GM12891 (cell line): ENCODE results near the gene NFYB.

Source experiments
- DNase-seq: peaks from one replicate; pipeline ENCODE4 v3.0.0; 2011; ENCODE audit warnings: low spot score; ENCODE audit not compliant: insufficient read length
- FAIRE-seq: peaks from 2 replicates; lab custom pipeline; 2011; peaks lifted over from hg19 to GRCh38; lab: Jason Lieb, UNC
- PAX5 ChIP-seq: IDR thresholded peaks from 2 replicates; pipeline ENCODE4 v1.6.1; 2011; ENCODE audit warnings: low read length, moderate library complexity, mild to moderate bottlenecking; ENCODE audit not compliant: insufficient read depth, severe bottlenecking
- POLR2A ChIP-seq: IDR thresholded peaks from 2 replicates; pipeline ENCODE4 v1.6.1; 2011; ENCODE audit warnings: low read depth, low read length, control low read depth
- POLR2AphosphoS5 ChIP-seq: IDR thresholded peaks from 2 replicates; pipeline ENCODE4 v1.6.1; 2011; ENCODE audit warnings: low read depth, low read length, control low read depth
- POU2F2 ChIP-seq: IDR thresholded peaks from 2 replicates; pipeline ENCODE4 v1.6.1; 2011; ENCODE audit warnings: low read depth, mild to moderate bottlenecking, control low read depth, low read length, moderate library complexity
- SPI1 ChIP-seq: IDR thresholded peaks from 2 replicates; pipeline ENCODE4 v1.6.1; 2011; ENCODE audit warnings: low read depth, low read length, control low read depth
- TAF1 ChIP-seq: IDR thresholded peaks from 2 replicates; pipeline ENCODE4 v1.6.1; 2011; ENCODE audit warnings: low read depth, low read length, control low read depth

Gene NFYB

DNA sequence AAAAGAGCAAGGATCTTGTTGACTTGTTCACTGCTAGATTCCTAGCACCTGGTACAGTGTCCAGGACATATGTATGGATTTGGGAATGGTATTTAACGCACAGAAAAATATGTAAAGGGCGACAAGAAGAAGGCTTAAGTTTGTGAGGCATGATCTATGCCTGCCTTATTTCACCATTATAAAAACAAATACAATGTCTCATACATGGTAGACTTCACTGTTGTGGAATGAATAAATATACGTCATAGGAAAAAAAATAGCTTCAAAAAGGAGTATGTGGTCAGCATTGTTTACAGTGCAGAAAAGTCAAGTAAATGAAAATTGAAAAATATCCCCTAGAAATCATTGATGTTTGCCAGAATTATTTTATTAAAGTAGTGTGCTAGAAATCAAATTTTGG, 43.7 kb downstream of the NFYB start:
- DNase-seq (no peak), FAIRE-seq (no peak)
- TF ChIP-seq SPI1 (no peak), TAF1 (no peak), PAX5 (no peak), POLR2A (no peak), POLR2AphosphoS5 (no peak), POU2F2 (no peak)

DNA sequence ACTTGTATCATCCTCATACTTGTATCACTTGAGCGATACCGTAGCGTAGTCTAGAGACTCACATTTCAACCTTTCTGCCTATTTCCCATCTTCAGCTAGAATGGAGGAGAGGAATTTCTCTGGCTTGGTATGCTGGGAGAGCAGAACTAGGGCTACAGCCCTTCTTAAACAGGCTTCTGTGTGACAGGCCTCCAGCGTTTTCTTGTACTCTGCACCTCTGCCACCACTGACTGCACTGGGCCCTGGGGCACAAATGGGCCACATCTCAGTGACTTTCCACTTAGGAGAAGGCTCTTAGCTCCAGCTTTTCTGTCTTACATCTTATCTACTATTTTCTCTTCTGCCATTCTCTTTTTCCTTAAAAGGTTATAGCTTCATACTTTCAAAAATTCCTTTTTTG, 46.9 kb downstream of the NFYB start:
- TF ChIP-seq PAX5 = no peak
- TF ChIP-seq POLR2AphosphoS5 = no peak
- TF ChIP-seq POU2F2 = no peak
- TF ChIP-seq TAF1 = no peak
- TF ChIP-seq POLR2A = no peak
- no peak for TF ChIP-seq SPI1
- no peak for DNase-seq
- no peak for FAIRE-seq

DNA sequence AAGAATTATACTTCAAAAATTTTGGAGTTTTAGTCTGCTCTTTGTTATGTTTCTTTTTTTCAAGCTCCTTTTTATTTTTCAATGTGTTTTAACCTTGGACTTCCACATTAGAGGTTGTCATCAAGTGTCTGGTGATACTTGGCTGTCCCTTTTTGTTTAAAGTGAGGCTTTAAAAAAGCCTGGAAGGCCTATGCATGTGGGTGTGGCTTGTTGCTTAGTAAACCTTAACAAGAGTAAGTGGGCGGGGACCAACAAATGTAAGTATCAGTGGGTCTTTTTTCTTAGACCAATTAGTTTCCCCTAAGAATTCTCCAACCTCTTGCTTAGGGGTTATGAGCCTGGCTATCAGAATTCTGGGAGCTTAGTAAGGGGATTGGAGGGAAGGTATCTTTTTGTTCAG, 47.3 kb downstream of the NFYB start:
- TF ChIP-seq PAX5 (no peak), POLR2A (no peak), TAF1 (no peak), POU2F2 (no peak)
- DNase-seq = no peak
- no peak for FAIRE-seq

DNA sequence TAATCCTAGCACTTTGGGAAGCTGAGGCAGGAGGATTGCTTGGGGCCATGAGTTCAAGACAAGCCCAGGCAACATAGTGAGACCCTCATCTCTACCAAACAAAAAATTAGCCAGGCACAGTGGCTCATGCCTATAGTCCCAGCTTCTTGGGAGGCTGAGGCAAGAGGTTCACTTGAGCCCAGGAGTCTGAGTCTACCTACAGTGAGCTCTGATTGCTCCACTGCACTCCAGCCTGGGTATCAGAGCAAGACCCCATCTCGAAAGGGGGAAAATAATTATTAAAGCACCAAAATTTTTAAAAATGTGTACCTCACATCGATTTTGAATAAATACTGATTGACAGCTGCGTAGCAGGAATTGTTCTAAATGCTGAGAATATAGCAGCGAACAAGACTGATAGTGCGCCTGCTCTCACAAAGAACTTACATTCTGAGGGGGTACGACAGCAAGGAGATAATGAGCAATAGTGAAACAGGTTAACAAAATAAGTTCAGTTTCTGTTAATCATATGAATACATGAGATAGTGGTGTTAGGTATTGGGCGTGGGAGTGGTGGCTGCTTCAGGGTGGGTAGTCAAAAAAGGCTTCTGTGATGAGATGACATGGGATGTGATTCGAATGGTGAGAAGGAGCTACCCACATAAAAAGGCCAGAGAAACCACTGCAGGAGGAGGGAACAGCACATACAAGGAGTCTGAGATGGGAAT, 54.1 kb downstream of the NFYB start:
- FAIRE-seq (peak; percentile 84), DNase-seq (peak; percentile 7)
- TF ChIP-seq POLR2AphosphoS5 = no peak
- no peak for TF ChIP-seq POLR2A
- no peak for TF ChIP-seq SPI1
- TF ChIP-seq POU2F2 = no peak
- no peak for TF ChIP-seq PAX5
- TF ChIP-seq TAF1 = no peak

DNA sequence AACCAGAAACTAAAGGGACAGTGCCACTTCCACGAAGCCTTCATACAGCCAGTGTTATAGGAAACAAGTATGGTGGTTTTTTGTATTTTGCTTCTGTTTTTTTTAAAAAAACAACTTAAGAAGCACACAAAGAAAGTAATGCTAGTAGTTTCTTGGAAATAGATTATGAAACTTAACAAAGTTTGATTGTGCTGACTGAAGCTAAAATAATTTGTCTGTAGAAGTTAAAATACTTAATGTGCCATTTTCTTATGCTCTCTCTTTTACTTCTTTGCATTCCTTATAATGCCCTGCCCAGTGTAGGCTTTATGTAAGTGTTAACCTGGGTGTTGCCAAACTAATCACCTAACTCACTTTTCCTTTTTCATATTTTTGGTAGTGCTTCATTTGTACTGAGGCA, 57.2 kb downstream of the NFYB start:
- DNase-seq (no peak), FAIRE-seq (no peak)

DNA sequence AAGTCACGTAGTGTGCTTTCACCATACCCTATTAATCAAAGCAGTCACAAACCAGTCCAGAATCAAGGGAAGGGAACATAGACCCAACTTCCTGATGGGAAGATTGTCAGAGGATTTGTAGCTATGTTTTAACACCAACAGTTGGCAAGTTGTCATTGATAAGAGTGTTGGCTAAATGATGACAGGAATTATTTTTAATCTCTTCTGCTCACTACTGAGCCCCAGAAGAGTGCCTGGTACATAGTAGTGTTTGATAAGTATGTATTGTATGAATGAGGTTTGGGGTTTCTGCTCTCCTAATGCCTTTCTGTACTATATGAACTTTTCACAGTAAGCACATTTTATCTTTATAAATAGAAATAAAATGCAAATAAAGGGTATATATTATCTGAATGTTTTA, 59.0 kb downstream of the NFYB start:
- TF ChIP-seq POU2F2 (no peak), PAX5 (no peak), POLR2AphosphoS5 (no peak), POLR2A (no peak), SPI1 (no peak), TAF1 (no peak)
- FAIRE-seq (no peak), DNase-seq (no peak)

More for the DNA sequence above, 57.2 kb downstream of the NFYB start:
- TF ChIP-seq POU2F2 (no peak), PAX5 (no peak), POLR2AphosphoS5 (no peak), TAF1 (no peak), POLR2A (no peak), SPI1 (no peak)

DNA sequence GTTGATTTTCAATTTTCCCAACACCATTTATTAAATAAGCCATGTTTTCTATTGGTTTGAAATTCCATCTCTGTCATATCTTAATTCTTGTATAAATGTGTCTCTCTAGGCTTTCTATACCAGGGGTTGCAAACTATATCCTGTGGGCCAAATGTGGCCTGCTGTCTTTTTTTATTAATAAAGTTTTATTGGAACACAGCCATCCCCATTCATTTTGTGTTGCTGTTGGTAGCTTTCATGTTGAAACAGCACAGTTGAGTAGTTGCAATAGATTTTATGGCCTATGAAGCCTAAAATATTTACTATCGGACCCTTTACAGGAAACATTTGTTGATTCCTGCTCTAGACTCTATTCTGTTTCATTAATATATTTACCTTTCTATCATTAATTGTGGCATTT, 64.3 kb downstream of the NFYB start:
- FAIRE-seq = no peak
- TF ChIP-seq POLR2AphosphoS5 (no peak), POU2F2 (no peak), TAF1 (no peak), PAX5 (no peak), SPI1 (no peak), POLR2A (no peak)
- DNase-seq = no peak

DNA sequence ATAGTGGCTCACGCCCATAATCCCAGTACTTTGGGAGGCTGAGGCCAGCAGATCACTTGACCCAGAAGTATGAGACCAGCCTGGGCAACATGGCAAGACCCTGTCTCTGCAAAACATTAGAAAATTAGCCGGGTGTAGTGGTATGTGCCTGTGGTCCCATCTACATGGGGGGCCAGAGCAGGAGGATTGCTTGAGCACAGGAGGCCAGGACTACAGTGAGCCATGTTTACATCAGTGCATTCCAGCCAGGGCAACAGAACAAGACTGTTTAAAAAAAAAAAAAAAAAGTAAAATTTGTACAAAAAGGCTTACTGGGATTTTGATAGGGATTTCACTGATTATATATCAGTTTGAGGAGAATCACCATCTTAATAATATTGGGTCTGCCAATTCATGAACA, 65.9 kb downstream of the NFYB start:
- TF ChIP-seq POU2F2 = no peak
- TF ChIP-seq POLR2A = no peak
- TF ChIP-seq SPI1 = no peak
- no peak for TF ChIP-seq PAX5
- TF ChIP-seq TAF1 = no peak
- no peak for TF ChIP-seq POLR2AphosphoS5
- FAIRE-seq = no peak
- no peak for DNase-seq
